Stimulated activated CD4-positive, alpha-beta T cell treated with anti-CD3 and anti-CD28 coated beads, Interleukin-1b, Interleukin-23, amount 100 ng/mL, for 24 hours (primary cell): ENCODE data around the gene MUC5AC.
"Not testable (repeated sequence)": the region's sequence is repeated elsewhere in the genome, so short reads cannot be mapped to it uniquely, and the experiment has no call there.

ENCODE experiments used
- DNase-seq, 4 experiments: peaks; one replicate each; pipeline ENCODE4 v3.0.0-alpha.2; 2020; ENCODE audit warnings: low read depth in 4 of 4, low spot score in 1 of 4

MUC5AC gene

DNA sequence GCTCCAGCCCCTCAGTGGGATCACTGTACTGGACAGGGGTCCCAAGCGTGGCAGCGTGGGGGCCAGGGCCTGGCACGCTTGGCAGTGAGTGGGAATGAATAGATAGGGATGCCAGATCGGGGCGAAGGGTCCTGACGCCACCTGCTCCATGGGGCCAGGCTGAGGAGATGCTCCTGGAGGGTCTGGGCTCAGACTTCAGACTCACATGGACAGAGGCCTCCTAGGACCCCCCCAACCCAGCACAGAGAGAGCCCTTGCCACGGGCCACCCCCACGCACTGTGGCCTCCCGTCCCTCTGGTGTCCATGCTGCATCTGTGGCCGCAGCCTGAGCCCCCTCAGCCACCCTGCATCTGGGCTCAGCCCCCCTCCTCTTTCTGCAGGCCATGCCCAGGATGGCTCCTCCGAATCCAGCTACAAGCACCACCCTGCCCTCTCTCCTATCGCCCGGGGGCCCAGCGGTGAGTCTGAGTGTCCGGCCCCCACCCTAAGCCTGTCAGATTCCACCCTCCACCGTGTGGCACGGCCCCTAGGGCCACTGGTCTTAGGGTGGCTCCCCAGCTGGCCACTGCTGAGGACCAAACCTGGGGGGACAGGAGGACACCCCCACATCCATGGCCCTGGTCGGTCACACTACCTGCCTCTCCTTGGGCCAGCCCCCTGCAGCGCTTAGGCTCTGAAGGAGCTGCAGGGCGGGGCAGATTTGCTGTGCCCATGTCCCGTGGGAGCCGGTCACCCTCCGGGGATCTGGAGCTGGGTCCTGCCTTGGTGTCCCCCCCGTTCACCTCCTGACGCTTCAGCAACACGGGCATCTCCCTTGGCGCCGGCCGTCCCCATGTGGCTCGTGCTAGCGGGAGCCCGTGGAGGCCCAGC lies 2.7 kb downstream of the MUC5AC start:
- no peak for DNase-seq

GRCh38 chr11:1161410-1162137 lies 3.8 kb downstream of the MUC5AC start:
- DNase-seq = no peak

DNA sequence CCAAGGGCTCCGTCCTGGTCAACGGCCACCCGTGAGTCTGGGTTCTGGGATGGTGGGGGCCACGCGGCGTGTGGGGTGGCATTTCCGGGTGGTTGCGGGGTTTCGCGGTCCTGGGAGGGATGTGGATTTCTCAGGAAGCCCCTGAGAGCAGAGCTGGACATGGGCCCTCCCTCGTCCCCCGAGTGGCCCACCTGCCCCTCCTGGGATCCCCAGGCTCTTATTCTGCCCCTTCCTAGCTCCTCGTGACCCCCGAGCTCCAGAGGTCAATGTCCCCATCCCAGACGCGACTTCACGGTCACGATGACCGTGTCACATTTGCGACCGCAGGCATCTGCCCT lies 4.4 kb downstream of the MUC5AC start:
- no peak for DNase-seq

GRCh38 chr11:1162491-1163311 lies 4.9 kb downstream of the MUC5AC start:
- no peak for DNase-seq

DNA sequence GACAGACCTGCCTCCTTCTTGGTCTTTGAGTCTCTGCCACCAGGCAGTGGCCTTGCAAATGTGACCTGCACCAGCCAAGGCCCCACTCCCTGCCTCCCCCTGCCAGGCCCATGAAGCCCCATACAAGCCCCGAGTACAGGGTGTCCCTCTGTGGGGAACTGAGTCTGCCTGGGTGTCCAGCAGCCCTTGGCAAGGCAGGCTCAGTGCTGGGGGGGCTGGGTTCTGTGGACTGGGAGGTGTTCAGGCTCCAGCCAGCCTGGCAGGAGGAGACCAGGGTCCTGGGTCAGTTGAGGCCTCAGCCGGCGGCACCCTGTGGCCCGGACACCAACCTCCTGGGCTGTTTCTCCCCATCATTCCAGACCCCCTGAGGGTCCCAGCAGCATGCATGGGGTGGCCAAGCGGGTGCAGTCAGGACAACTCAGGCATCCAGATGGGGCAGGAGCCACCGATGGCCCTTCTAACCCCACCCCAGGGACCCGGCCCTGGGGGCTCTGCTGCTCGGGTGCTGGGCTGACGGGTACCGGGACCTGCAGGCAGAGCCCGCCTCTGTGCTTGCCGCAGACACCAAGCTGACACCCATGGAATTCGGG lies 5.7 kb downstream of the MUC5AC start:
- no peak for DNase-seq

DNA sequence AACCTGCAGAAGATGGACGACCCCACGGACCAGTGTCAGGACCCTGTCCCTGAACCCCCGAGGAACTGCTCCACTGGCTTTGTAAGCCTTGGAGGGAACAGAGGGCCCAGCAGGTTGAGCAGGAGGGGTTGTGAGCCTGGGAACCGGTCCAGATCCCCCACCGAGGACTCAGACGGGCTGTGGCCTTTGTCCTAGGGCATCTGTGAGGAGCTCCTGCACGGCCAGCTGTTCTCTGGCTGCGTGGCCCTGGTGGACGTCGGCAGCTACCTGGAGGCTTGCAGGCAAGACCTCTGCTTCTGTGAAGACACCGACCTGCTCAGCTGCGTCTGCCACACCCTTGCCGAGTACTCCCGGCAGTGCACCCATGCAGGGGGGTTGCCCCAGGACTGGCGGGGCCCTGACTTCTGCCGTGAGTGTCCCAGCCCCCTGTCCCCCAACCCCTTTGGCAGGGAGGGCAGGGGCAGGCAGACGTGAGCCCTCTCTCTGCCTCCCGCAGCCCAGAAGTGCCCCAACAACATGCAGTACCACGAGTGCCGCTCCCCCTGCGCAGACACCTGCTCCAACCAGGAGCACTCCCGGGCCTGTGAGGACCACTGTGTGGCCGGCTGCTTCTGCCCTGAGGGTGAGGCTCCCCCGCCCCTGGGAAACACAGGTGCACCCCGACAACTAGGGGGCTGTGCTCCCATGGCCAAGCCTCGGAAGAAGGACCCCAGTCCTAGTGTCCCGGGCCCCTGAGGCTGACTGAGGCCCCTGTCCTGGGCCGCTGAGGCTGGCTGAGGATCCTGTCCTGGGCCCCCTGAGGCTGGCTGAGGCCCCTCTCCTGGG lies 6.4 kb downstream of the MUC5AC start:
- DNase-seq = no peak

GRCh38 chr11:1164779-1165255 lies 7.1 kb downstream of the MUC5AC start:
- not testable (repeated sequence) for DNase-seq

- no peak for DNase-seq
Measured at GRCh38 chr11:1165256-1166041, 7.7 kb downstream of the MUC5AC start.

DNA sequence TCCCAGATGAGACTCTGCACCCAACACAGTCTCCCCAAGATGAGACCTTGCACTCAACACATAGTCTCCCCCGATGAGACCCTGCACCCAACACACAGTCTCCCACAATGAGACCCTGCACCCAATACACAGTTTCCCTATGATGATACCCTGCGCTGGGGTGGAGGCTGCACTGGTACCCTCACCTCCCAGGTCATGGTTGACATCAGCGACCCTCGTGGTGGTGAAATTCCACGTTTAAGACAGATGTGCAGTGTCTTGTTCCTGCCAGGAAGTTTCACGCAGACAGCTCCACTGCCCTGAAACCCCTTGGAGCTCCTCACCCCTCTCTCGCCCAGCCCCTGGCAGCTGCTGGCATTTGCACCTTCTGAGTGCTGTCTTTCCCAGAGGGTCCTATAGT lies 9.5 kb downstream of the MUC5AC start:
- no peak for DNase-seq

DNA sequence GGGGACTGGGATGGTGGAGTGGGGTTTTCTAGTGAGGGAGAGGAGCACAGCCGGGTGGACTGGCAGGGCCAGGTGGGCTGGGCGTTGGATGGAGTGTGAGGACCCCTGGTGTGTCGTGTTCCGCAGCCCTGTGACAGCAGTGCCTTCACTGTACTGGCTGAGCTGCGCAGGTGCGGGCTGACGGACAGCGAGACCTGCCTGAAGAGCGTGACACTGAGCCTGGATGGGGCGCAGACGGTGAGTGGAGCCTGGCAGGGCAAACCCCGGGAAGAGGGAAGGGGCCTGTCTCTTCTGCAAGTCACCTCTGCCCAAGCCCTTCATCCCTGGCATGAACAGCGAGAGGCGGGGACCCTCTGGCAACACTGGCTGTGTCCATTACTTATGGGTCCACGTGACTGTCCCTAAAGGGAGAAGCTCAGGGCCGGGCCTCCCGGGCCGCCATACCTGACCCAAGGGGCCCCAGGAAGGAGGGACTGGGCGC lies 10.0 kb downstream of the MUC5AC start:
- no peak for DNase-seq

GRCh38 chr11:1168256-1168655 lies 10.5 kb downstream of the MUC5AC start:
- no peak for DNase-seq

DNA sequence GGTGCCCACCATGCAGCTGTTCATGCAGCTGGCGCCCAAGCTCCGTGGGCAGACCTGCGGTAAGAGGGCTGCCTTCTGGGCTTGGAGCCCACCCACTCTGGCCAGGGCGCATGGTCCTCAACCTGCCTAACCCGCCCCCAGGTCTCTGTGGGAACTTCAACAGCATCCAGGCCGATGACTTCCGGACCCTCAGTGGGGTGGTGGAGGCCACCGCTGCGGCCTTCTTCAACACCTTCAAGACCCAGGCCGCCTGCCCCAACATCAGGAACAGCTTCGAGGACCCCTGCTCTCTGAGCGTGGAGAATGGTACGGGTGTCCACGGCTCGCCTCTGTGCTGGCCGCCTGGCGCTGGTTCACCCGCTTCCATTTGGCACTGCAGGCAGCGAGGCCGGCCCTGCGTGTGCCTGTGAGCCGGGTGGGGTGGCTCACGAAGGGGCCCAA lies 11.0 kb downstream of the MUC5AC start:
- no peak for DNase-seq

GRCh38 chr11:1171223-1171984 lies 13.7 kb downstream of the MUC5AC start:
- no peak for DNase-seq

DNA sequence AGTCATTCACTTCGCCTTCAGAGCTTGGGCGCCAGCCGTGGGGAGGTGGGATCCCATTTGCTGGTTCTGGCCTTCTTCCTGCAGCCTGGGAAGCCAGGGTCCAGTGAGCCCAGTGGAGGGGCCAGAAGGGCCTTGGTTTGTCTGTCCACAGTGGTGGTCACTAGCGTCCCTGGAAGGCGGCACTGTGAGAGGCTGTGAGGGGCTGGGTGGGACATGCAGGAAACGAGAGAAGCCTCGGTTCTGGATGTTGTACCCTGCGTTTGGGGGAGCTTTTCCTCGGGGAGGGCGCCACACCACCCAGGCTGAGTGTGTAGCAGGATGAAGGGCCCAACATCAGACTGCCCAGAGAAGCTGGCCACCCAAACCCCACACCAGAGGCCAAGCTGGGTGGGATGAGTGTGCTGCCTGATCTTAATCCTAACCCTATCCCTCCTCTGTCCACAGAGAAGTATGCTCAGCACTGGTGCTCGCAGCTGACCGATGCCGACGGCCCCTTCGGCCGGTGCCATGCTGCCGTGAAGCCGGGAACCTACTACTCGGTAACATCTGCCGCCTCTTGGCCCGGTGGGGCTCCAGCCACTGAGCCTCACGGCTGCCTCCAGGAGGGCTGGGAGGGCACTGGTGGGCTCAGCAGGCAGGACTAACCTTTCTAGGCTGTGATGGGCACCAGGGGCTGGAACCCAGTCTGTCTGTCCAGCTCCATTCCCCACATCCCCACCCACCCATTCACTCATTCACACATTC lies 14.4 kb downstream of the MUC5AC start:
- DNase-seq = no peak

DNA sequence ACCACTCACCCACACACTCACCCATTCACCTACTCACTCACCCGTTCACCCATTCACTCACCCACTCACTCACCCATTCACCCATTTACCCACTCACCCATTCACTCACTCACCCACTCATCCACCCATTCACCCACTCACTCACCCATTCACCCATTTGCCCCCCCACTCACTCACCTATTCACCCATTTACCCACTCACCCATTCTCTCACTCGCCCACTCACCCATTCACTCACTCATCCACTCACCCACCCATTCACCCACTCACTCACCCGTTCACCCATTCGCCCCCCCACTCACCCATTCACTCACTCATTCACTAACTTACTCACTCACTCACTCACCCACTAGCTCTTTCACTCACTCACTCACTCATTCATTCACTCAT lies 15.0 kb downstream of the MUC5AC start:
- no peak for DNase-seq

GRCh38 chr11:1173396-1173795 lies 15.6 kb downstream of the MUC5AC start:
- DNase-seq = not testable (repeated sequence)

DNA sequence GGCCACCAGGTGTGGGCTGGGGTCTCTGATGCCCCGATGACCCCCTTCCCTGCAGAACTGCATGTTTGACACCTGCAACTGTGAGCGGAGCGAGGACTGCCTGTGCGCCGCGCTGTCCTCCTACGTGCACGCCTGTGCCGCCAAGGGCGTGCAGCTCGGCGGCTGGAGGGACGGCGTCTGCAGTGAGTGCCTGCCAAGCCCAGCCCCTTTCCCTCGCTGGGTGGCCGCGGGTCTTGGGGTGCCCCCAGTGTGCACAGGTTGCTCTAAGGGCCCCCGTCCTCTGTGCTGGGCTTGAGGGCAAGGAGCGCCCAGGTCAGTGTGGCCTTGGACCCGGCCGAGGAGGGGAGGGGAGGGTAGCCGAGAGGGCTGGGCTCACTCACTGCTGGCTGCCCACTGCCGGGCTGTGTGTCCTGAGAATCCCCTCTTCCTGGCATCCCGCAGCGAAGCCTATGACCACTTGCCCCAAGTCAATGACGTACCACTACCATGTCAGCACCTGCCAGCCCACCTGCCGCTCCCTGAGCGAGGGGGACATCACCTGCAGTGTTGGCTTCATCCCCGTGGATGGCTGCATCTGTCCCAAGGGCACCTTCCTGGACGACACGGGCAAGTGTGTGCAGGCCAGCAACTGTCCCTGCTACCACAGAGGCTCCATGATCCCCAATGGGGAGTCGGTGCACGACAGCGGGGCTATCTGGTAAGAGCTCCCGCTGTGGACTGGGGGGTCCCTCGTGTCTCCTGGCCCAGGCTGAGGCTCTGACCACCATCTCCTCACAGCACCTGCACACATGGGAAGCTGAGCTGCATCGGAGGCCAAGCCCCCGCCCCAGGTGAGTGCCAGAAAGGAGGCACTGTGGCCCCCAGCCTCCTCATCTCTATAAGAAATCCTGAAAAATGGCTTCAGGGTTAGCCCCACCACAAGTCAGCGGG lies 17.0 kb downstream of the MUC5AC start:
- no peak for DNase-seq
